ENCODE data around the gene SCGN. TPM values are rescaled to one million over a fixed set of nuclear protein-coding genes. Genes with fewer than 3 reads are reported as not detected.

SCGN gene
- polyA plus RNA-seq, 1 donor (not counting 4 experiments of a cell fraction or from before 2014, with no cell fraction given), result not detected

DNA sequence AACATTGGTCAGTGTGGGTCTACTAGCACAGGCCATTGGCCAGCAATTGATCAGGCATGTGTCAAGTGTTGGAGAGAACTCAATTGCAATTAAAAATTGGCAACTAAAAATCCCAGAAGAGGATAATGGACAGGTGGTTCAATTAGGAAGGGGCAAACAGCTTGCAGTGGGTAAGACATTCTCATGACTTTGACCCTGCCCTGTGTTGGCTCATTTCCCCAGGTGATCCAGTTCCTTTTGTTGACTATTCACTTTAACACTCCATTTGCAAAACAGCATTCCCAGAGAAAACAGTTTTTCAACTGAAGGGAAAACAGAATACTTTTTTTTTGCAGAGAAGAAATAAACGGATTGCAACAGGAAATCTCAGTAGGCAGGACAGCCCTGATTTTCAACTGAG, 28.9 kb upstream of the SCGN start:
- H3K36me3 ChIP-seq (ENCODE audit: control insufficient read depth in 2 of 2, extremely low read depth in 1 of 2, insufficient read depth in 2 of 2, low read length in 2 of 2), result peaks cover 3 to 4% of the 10 kb centered on the region in 2 experiments
- H3K79me2 ChIP-seq (ENCODE audit: control insufficient read depth, insufficient read depth, low read length), result no peaks in the 10 kb centered on the region
- TF ChIP-seq, protein P1, sequence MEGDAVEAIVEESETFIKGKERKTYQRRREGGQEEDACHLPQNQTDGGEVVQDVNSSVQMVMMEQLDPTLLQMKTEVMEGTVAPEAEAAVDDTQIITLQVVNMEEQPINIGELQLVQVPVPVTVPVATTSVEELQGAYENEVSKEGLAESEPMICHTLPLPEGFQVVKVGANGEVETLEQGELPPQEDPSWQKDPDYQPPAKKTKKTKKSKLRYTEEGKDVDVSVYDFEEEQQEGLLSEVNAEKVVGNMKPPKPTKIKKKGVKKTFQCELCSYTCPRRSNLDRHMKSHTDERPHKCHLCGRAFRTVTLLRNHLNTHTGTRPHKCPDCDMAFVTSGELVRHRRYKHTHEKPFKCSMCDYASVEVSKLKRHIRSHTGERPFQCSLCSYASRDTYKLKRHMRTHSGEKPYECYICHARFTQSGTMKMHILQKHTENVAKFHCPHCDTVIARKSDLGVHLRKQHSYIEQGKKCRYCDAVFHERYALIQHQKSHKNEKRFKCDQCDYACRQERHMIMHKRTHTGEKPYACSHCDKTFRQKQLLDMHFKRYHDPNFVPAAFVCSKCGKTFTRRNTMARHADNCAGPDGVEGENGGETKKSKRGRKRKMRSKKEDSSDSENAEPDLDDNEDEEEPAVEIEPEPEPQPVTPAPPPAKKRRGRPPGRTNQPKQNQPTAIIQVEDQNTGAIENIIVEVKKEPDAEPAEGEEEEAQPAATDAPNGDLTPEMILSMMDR (optimal IDR thresholded peaks at IDR 0.05 in 1 of 3, IDR thresholded peaks at IDR 0.05 in 1 of 3, conservative IDR thresholded peaks at IDR 0.05 in 1 of 3; ENCODE audit: extremely low read depth in 1 of 3, insufficient read depth in 2 of 3, low read length in 3 of 3), result no peak
- TF ChIP-seq EZH2 (IDR thresholded peaks at IDR 0.05; ENCODE audit: low read length), result no peak
- no peaks in the 10 kb centered on the region for H3K9me1 ChIP-seq (ENCODE audit: control insufficient read depth, extremely low read depth, insufficient read depth, low read length)
- no peak overlapping the region for H3K9ac ChIP-seq (ENCODE audit: control insufficient read depth, extremely low read depth, insufficient read depth, low read length)
- H3K4me3 ChIP-seq (ENCODE audit: control insufficient read depth in 2 of 3, extremely low read depth in 1 of 3, insufficient read depth in 2 of 3, low read depth in 1 of 3, low read length in 3 of 3), result no peak overlapping the region
- H3K4me2 ChIP-seq (ENCODE audit: control insufficient read depth, extremely low read depth, insufficient read depth, low read depth, low read length), result no peak overlapping the region
- H3K27me3 ChIP-seq (ENCODE audit: control insufficient read depth, extremely low read depth, insufficient read depth, low read length), result no peaks in the 10 kb centered on the region
- H2AFZ ChIP-seq (ENCODE audit: control insufficient read depth, low read length), result no peak overlapping the region
- no peaks in the 10 kb centered on the region for H4K20me1 ChIP-seq (ENCODE audit: control insufficient read depth, extremely low read depth, insufficient read depth, low read length)
- H3K4me1 ChIP-seq (ENCODE audit: control insufficient read depth, extremely low read depth, insufficient read depth, low read length), result peaks cover 3% of the 10 kb centered on the region
- H3K9me3 ChIP-seq (ENCODE audit: control insufficient read depth, low read depth, low read length), result no peaks in the 10 kb centered on the region
- DNase-seq (ENCODE audit: low read depth, low spot score) (no peak), FAIRE-seq (no peak)
- dilution Hi-C loops (cut with MboI; ENCODE audit: extremely low pct_ligation_motif_present, low sequenced_read_pairs), result no loop called here
- H3K27ac ChIP-seq (ENCODE audit: control insufficient read depth, insufficient read depth, low read length), result no peak overlapping the region

DNA sequence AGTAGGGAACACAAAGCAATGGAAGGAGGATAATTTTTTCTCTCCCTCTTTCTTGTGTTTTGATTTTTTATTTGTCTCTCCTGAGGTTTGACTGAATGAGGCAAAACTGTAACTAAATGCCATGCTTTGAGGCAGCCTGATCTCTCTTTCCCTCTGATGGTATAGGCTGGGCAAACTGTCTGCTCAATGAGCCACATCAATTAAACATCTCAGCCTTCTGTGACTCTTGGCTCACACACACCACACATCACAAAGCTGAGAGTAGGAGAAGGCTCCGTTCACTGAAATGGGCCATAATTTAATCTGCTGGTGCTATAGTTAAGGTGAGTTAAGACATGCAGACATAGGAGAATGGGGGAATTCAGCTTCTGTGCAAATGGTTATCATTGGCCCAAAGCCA, 28.1 kb upstream of the SCGN start:
- no peaks in the 10 kb centered on the region for H3K9me3 ChIP-seq (ENCODE audit: control insufficient read depth, low read depth, low read length)
- no peak overlapping the region for H3K4me2 ChIP-seq (ENCODE audit: control insufficient read depth, extremely low read depth, insufficient read depth, low read depth, low read length)
- H3K9ac ChIP-seq (ENCODE audit: control insufficient read depth, extremely low read depth, insufficient read depth, low read length), result no peak overlapping the region
- dilution Hi-C loops (cut with MboI; ENCODE audit: extremely low pct_ligation_motif_present, low sequenced_read_pairs), result no loop called here
- no peaks in the 10 kb centered on the region for H3K9me1 ChIP-seq (ENCODE audit: control insufficient read depth, extremely low read depth, insufficient read depth, low read length)
- H2AFZ ChIP-seq (ENCODE audit: control insufficient read depth, low read length), result no peak overlapping the region
- H3K4me3 ChIP-seq (ENCODE audit: control insufficient read depth in 2 of 3, extremely low read depth in 1 of 3, insufficient read depth in 2 of 3, low read depth in 1 of 3, low read length in 3 of 3), result no peak overlapping the region
- peaks cover 3% of the 10 kb centered on the region for H3K27me3 ChIP-seq (ENCODE audit: control insufficient read depth, extremely low read depth, insufficient read depth, low read length)
- H3K36me3 ChIP-seq (ENCODE audit: control insufficient read depth in 2 of 2, extremely low read depth in 1 of 2, insufficient read depth in 2 of 2, low read length in 2 of 2), result peaks cover 2 to 3% of the 10 kb centered on the region in 2 experiments
- H3K27ac ChIP-seq (ENCODE audit: control insufficient read depth, insufficient read depth, low read length), result no peak overlapping the region
- FAIRE-seq (no peak), DNase-seq (ENCODE audit: low read depth, low spot score) (no peak)
- no peaks in the 10 kb centered on the region for H3K4me1 ChIP-seq (ENCODE audit: control insufficient read depth, extremely low read depth, insufficient read depth, low read length)
- no peak for TF ChIP-seq EZH2 (IDR thresholded peaks at IDR 0.05; ENCODE audit: low read length)
- TF ChIP-seq, protein P1 (optimal IDR thresholded peaks at IDR 0.05 in 1 of 3, IDR thresholded peaks at IDR 0.05 in 1 of 3, conservative IDR thresholded peaks at IDR 0.05 in 1 of 3; ENCODE audit: extremely low read depth in 1 of 3, insufficient read depth in 2 of 3, low read length in 3 of 3), result no peak
- H3K79me2 ChIP-seq (ENCODE audit: control insufficient read depth, insufficient read depth, low read length), result no peaks in the 10 kb centered on the region
- H4K20me1 ChIP-seq (ENCODE audit: control insufficient read depth, extremely low read depth, insufficient read depth, low read length), result no peaks in the 10 kb centered on the region
